ENCODE results near the gene SAMD13.

SAMD13 gene

GRCh38 chr1:84301004-84301784, at the start of gene SAMD13:
Gene SAMD13 (plus strand): TSS chr1:84301708. CDS start chr1:84303235, 1,527 bp downstream.
- Histone ChIP-seq H3K27me3 (ENCODE audit: control insufficient read depth, insufficient read depth, low read length) (no peaks in the 10 kb centered on the region), H3K4me3 (ENCODE audit: low read depth, low read length) (peak within 1 kb of the TSS; percentile 42), H3K9ac (ENCODE audit: low read length) (peak within 1 kb of the TSS; percentile 1), H3K27ac (ENCODE audit: low read depth, low read length) (no peak within 1 kb of the TSS), H3K36me3 (ENCODE audit: control insufficient read depth, insufficient read depth, low read length) (no peaks in the 10 kb centered on the region), H3K9me3 (ENCODE audit: control insufficient read depth, insufficient read depth, low read depth, low read length) (no peaks in the 10 kb centered on the region), H3K4me1 (ENCODE audit: control insufficient read depth, insufficient read depth, low read length) (peaks cover 35% of the 10 kb centered on the region)

- H3K27me3 ChIP-seq (ENCODE audit: control insufficient read depth, insufficient read depth, low read length): no peaks in the 10 kb centered on the region
- H3K9me3 ChIP-seq (ENCODE audit: control insufficient read depth, insufficient read depth, low read depth, low read length): peaks cover 3% of the 10 kb centered on the region; the same call in 1 of the 2 replicates
- H3K36me3 ChIP-seq (ENCODE audit: control insufficient read depth, insufficient read depth, low read length): no peaks in the 10 kb centered on the region
- H3K4me3 ChIP-seq (ENCODE audit: low read depth, low read length): no peak overlapping the region
- no peak overlapping the region for H3K9ac ChIP-seq (ENCODE audit: low read length)
- no peak overlapping the region for H3K27ac ChIP-seq (ENCODE audit: low read depth, low read length)
- H3K4me1 ChIP-seq (ENCODE audit: control insufficient read depth, insufficient read depth, low read length): peaks cover 9% of the 10 kb centered on the region; the same call in 1 of the 2 replicates
Observed at GRCh38 chr1:84253036-84253435, 48.5 kb upstream of the SAMD13 start.

GRCh38 chr1:84253891-84254290, 47.6 kb upstream of the SAMD13 start:
- peaks cover 3% of the 10 kb centered on the region; the same call in 1 of the 2 replicates for H3K9me3 ChIP-seq (ENCODE audit: control insufficient read depth, insufficient read depth, low read depth, low read length)
- no peak overlapping the region for H3K4me3 ChIP-seq (ENCODE audit: low read depth, low read length)
- no peak overlapping the region for H3K9ac ChIP-seq (ENCODE audit: low read length)
- no peaks in the 10 kb centered on the region for H3K36me3 ChIP-seq (ENCODE audit: control insufficient read depth, insufficient read depth, low read length)
- H3K27me3 ChIP-seq (ENCODE audit: control insufficient read depth, insufficient read depth, low read length): no peaks in the 10 kb centered on the region
- peaks cover 9% of the 10 kb centered on the region; the same call in 1 of the 2 replicates for H3K4me1 ChIP-seq (ENCODE audit: control insufficient read depth, insufficient read depth, low read length)
- H3K27ac ChIP-seq (ENCODE audit: low read depth, low read length): no peak overlapping the region

- Histone ChIP-seq H3K4me3 (ENCODE audit: low read depth, low read length) (no peak overlapping the region), H3K4me1 (ENCODE audit: control insufficient read depth, insufficient read depth, low read length) (peaks cover 9% of the 10 kb centered on the region; the same call in 1 of the 2 replicates), H3K9ac (ENCODE audit: low read length) (no peak overlapping the region), H3K9me3 (ENCODE audit: control insufficient read depth, insufficient read depth, low read depth, low read length) (peaks cover 3% of the 10 kb centered on the region; the same call in 1 of the 2 replicates), H3K27ac (ENCODE audit: low read depth, low read length) (no peak overlapping the region), H3K36me3 (ENCODE audit: control insufficient read depth, insufficient read depth, low read length) (no peaks in the 10 kb centered on the region), H3K27me3 (ENCODE audit: control insufficient read depth, insufficient read depth, low read length) (no peaks in the 10 kb centered on the region)
Observed at GRCh38 chr1:84254703-84255238, 46.7 kb upstream of the SAMD13 start.

GRCh38 chr1:84255582-84255981, 45.9 kb upstream of the SAMD13 start:
- H3K4me1 ChIP-seq (ENCODE audit: control insufficient read depth, insufficient read depth, low read length): peaks cover 9% of the 10 kb centered on the region; the same call in 1 of the 2 replicates
- H3K9ac ChIP-seq (ENCODE audit: low read length): no peak overlapping the region
- H3K27me3 ChIP-seq (ENCODE audit: control insufficient read depth, insufficient read depth, low read length): no peaks in the 10 kb centered on the region
- peaks cover 3% of the 10 kb centered on the region; the same call in 1 of the 2 replicates for H3K9me3 ChIP-seq (ENCODE audit: control insufficient read depth, insufficient read depth, low read depth, low read length)
- no peak overlapping the region for H3K27ac ChIP-seq (ENCODE audit: low read depth, low read length)
- H3K4me3 ChIP-seq (ENCODE audit: low read depth, low read length): no peak overlapping the region
- no peaks in the 10 kb centered on the region for H3K36me3 ChIP-seq (ENCODE audit: control insufficient read depth, insufficient read depth, low read length)

- H3K9ac ChIP-seq (ENCODE audit: low read length): no peak overlapping the region
- no peaks in the 10 kb centered on the region for H3K27me3 ChIP-seq (ENCODE audit: control insufficient read depth, insufficient read depth, low read length)
- H3K27ac ChIP-seq (ENCODE audit: low read depth, low read length): no peak overlapping the region
- peaks cover 9% of the 10 kb centered on the region; the same call in 1 of the 2 replicates for H3K4me1 ChIP-seq (ENCODE audit: control insufficient read depth, insufficient read depth, low read length)
- no peaks in the 10 kb centered on the region for H3K9me3 ChIP-seq (ENCODE audit: control insufficient read depth, insufficient read depth, low read depth, low read length)
- H3K36me3 ChIP-seq (ENCODE audit: control insufficient read depth, insufficient read depth, low read length): no peaks in the 10 kb centered on the region
- H3K4me3 ChIP-seq (ENCODE audit: low read depth, low read length): no peak overlapping the region
Observed at GRCh38 chr1:84257617-84258016, 43.9 kb upstream of the SAMD13 start.

GRCh38 chr1:84259376-84259775, 42.1 kb upstream of the SAMD13 start:
- Histone ChIP-seq H3K36me3 (ENCODE audit: control insufficient read depth, insufficient read depth, low read length) (no peaks in the 10 kb centered on the region), H3K27me3 (ENCODE audit: control insufficient read depth, insufficient read depth, low read length) (no peaks in the 10 kb centered on the region), H3K4me1 (ENCODE audit: control insufficient read depth, insufficient read depth, low read length) (peaks cover 6% of the 10 kb centered on the region; the same call in 1 of the 2 replicates), H3K9me3 (ENCODE audit: control insufficient read depth, insufficient read depth, low read depth, low read length) (no peaks in the 10 kb centered on the region), H3K9ac (ENCODE audit: low read length) (no peak overlapping the region), H3K4me3 (ENCODE audit: low read depth, low read length) (no peak overlapping the region), H3K27ac (ENCODE audit: low read depth, low read length) (no peak overlapping the region)

GRCh38 chr1:84259989-84260388, 41.5 kb upstream of the SAMD13 start:
- Histone ChIP-seq H3K27me3 (ENCODE audit: control insufficient read depth, insufficient read depth, low read length) (no peaks in the 10 kb centered on the region), H3K36me3 (ENCODE audit: control insufficient read depth, insufficient read depth, low read length) (no peaks in the 10 kb centered on the region), H3K27ac (ENCODE audit: low read depth, low read length) (no peak overlapping the region), H3K4me3 (ENCODE audit: low read depth, low read length) (no peak overlapping the region), H3K4me1 (ENCODE audit: control insufficient read depth, insufficient read depth, low read length) (peaks cover under 1% of the 10 kb centered on the region; the same call in 1 of the 2 replicates), H3K9ac (ENCODE audit: low read length) (no peak overlapping the region), H3K9me3 (ENCODE audit: control insufficient read depth, insufficient read depth, low read depth, low read length) (no peaks in the 10 kb centered on the region)

- no peaks in the 10 kb centered on the region for H3K4me1 ChIP-seq (ENCODE audit: control insufficient read depth, insufficient read depth, low read length)
- H3K9me3 ChIP-seq (ENCODE audit: control insufficient read depth, insufficient read depth, low read depth, low read length): no peaks in the 10 kb centered on the region
- no peak overlapping the region for H3K27ac ChIP-seq (ENCODE audit: low read depth, low read length)
- no peaks in the 10 kb centered on the region for H3K36me3 ChIP-seq (ENCODE audit: control insufficient read depth, insufficient read depth, low read length)
- H3K4me3 ChIP-seq (ENCODE audit: low read depth, low read length): no peak overlapping the region
- no peak overlapping the region for H3K9ac ChIP-seq (ENCODE audit: low read length)
- H3K27me3 ChIP-seq (ENCODE audit: control insufficient read depth, insufficient read depth, low read length): no peaks in the 10 kb centered on the region
Observed at GRCh38 chr1:84260852-84261518, 40.5 kb upstream of the SAMD13 start.

- Histone ChIP-seq H3K4me1 (ENCODE audit: control insufficient read depth, insufficient read depth, low read length) (no peaks in the 10 kb centered on the region), H3K27me3 (ENCODE audit: control insufficient read depth, insufficient read depth, low read length) (no peaks in the 10 kb centered on the region), H3K4me3 (ENCODE audit: low read depth, low read length) (no peak overlapping the region), H3K36me3 (ENCODE audit: control insufficient read depth, insufficient read depth, low read length) (no peaks in the 10 kb centered on the region), H3K9ac (ENCODE audit: low read length) (no peak overlapping the region), H3K9me3 (ENCODE audit: control insufficient read depth, insufficient read depth, low read depth, low read length) (no peaks in the 10 kb centered on the region), H3K27ac (ENCODE audit: low read depth, low read length) (no peak overlapping the region)
Observed at GRCh38 chr1:84264961-84265360, 36.5 kb upstream of the SAMD13 start.

- H3K9me3 ChIP-seq (ENCODE audit: control insufficient read depth, insufficient read depth, low read depth, low read length): no peaks in the 10 kb centered on the region
- H3K4me3 ChIP-seq (ENCODE audit: low read depth, low read length): no peak overlapping the region
- H3K27ac ChIP-seq (ENCODE audit: low read depth, low read length): no peak overlapping the region
- H3K9ac ChIP-seq (ENCODE audit: low read length): no peak overlapping the region
- H3K36me3 ChIP-seq (ENCODE audit: control insufficient read depth, insufficient read depth, low read length): no peaks in the 10 kb centered on the region
- H3K27me3 ChIP-seq (ENCODE audit: control insufficient read depth, insufficient read depth, low read length): no peaks in the 10 kb centered on the region
- no peaks in the 10 kb centered on the region for H3K4me1 ChIP-seq (ENCODE audit: control insufficient read depth, insufficient read depth, low read length)
Observed at GRCh38 chr1:84265867-84266266, 35.6 kb upstream of the SAMD13 start.

Measured in HUES6 (cell line).